Left ventricle myocardium superior (tissue), 1 donor: ENCODE results near the gene SYNPO. TPM values are rescaled to one million over a fixed set of nuclear protein-coding genes. Genes with fewer than 3 reads are reported as not detected.

Experiments used
- ATAC-seq: fragments of 200-7000 bp; cut with Tn5 transposase; one replicate; pipeline ENCODE4 v1.9.1; 2020; ENCODE audit warnings: mild to moderate bottlenecking, moderate library complexity
- DNase-seq: peaks from one replicate; pipeline ENCODE4 v3.0.0-alpha.2; 2020
- intact Hi-C: fragments of 100-400 bp; cut with micrococcal nuclease; formaldehyde crosslinking; loops from one replicate; pipeline ENCODE4 v1.11.0; 2022
- long read RNA-seq: library from polyadenylated mRNA; unstranded; transcript quantifications from one replicate; pipeline ENCODE4 v2.0.0, GENCODE V29; 2021
- total RNA-seq: library from RNA; stranded (reverse); fragmentation: NEBNext Ultra II Directional; extraction: Animal tissue kit (Norgen Biotek cat#: 25700); gene quantifications from one replicate; pipeline ENCODE4 v1.2.1, GENCODE V29; 2021
- donor health status: DM: no; HTN: yes; CAD: no; lungs with severe emphysema.

SYNPO gene
- 675 TPM for total RNA-seq
- long read RNA-seq, full-length matches to known transcripts: 8 of 1,264 reads
- long read RNA-seq, partial matches to known transcripts: 1,214 of 1,264 reads
- long read RNA-seq, other reads (novel, unspliced or antisense): 42 of 1,264 reads

GRCh38 chr5:150640311-150641005 lies at the start of gene SYNPO:
TSS of gene SYNPO (plus strand) at chr5:150640660. CDS start at chr5:150648276, 7,616 bp downstream.
- DNase-seq: peak; percentile 80
- peak; percentile 67 for ATAC-seq
- intact Hi-C loops: no loop called here

GRCh38 chr5:150590979-150591695 lies 49.3 kb upstream of the SYNPO start:
- intact Hi-C loops: no loop called here
- DNase-seq (peak; percentile 72), ATAC-seq (peak; percentile 67)

GRCh38 chr5:150593593-150593992 lies 46.9 kb upstream of the SYNPO start:
- no peak for ATAC-seq
- intact Hi-C loops: no loop called here
- DNase-seq: no peak

GRCh38 chr5:150593996-150594395 lies 46.5 kb upstream of the SYNPO start:
- ATAC-seq: no peak
- DNase-seq: no peak
- intact Hi-C loops: no loop called here

- ATAC-seq (peak; percentile 3), DNase-seq (no peak)
- intact Hi-C loops: no loop called here
Measured at GRCh38 chr5:150595466-150596031, 44.9 kb upstream of the SYNPO start.

- DNase-seq (no peak), ATAC-seq (no peak)
- intact Hi-C loops: no loop called here
Measured at GRCh38 chr5:150596313-150596712, 44.1 kb upstream of the SYNPO start.

- intact Hi-C loops: no loop called here
- DNase-seq (no peak), ATAC-seq (no peak)
Measured at GRCh38 chr5:150596826-150597225, 43.6 kb upstream of the SYNPO start.

GRCh38 chr5:150598006-150598405 lies 42.5 kb upstream of the SYNPO start:
- intact Hi-C loops: no loop called here
- no peak for DNase-seq
- no peak for ATAC-seq

- intact Hi-C loops: no loop called here
- DNase-seq (no peak), ATAC-seq (no peak)
Measured at GRCh38 chr5:150598821-150599273, 41.6 kb upstream of the SYNPO start.

GRCh38 chr5:150599281-150599680 lies 41.2 kb upstream of the SYNPO start:
- ATAC-seq: no peak
- DNase-seq: no peak
- intact Hi-C loops: no loop called here

- DNase-seq (peak; percentile 91), ATAC-seq (peak; percentile 51)
- intact Hi-C loops: no loop called here
Measured at GRCh38 chr5:150599917-150600511, 40.4 kb upstream of the SYNPO start.

GRCh38 chr5:150600616-150601490 lies 39.6 kb upstream of the SYNPO start:
- intact Hi-C loops: no loop called here
- ATAC-seq (no peak), DNase-seq (no peak)

- ATAC-seq (no peak), DNase-seq (no peak)
- intact Hi-C loops: no loop called here
Measured at GRCh38 chr5:150601491-150602345, 38.7 kb upstream of the SYNPO start.

GRCh38 chr5:150603052-150603451 lies 37.4 kb upstream of the SYNPO start:
- intact Hi-C loops: no loop called here
- DNase-seq (peak; percentile 63), ATAC-seq (peak; percentile 57)

- no peak for ATAC-seq
- DNase-seq: no peak
- intact Hi-C loops: no loop called here
Measured at GRCh38 chr5:150603491-150603890, 37.0 kb upstream of the SYNPO start.

GRCh38 chr5:150604010-150604409 lies 36.5 kb upstream of the SYNPO start:
- DNase-seq (no peak), ATAC-seq (peak; percentile 52)

GRCh38 chr5:150604894-150605440 lies 35.5 kb upstream of the SYNPO start:
- DNase-seq (no peak), ATAC-seq (no peak)
- intact Hi-C loops: no loop called here

More at GRCh38 chr5:150604010-150604409, 36.5 kb upstream of the SYNPO start:
- intact Hi-C loops: no loop called here

- intact Hi-C loops: no loop called here
- no peak for ATAC-seq
- no peak for DNase-seq
Measured at GRCh38 chr5:150605546-150605945, 34.9 kb upstream of the SYNPO start.
